ENCODE results near the gene NCKAP5.
"Not testable (repeated sequence)": the region's sequence is repeated elsewhere in the genome, so short reads cannot be mapped to it uniquely, and the experiment has no call there.

Gene NCKAP5

DNA sequence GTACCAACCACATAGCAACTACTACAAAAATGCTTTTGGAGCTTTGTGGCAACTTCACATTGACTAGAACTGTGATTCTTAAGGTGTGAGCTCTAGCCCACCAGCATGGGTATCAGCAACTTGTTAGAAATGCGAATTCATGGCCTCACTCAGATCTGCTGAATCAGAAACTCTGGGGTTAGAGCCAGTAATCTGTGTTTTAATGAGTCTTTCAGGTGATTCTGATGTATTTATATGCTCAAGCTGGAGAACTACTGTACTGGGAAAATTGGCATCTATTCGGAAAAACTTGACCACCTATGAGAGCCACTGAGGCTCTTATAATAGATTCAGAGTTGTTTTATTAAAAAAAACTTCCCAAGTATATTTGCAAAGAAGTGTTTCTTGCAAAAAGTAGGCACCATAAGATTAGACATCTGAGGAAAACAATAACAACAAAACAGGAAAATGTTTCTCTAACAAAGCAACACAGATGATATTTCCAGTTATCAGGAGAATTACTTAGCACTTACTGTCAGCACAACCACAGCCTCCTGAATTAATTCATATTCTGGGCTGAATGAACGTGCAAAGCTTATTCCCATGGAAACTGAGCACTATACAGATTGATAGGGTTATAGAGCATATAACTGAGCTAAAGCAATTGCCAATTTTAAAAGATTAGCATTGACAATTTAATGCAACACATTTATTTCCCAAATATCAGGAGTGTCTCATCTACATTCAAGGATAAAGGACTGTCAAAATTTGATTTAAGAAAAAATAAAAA lies 71.6 kb downstream of the NCKAP5 start:
- DNase-seq: no peak

DNA sequence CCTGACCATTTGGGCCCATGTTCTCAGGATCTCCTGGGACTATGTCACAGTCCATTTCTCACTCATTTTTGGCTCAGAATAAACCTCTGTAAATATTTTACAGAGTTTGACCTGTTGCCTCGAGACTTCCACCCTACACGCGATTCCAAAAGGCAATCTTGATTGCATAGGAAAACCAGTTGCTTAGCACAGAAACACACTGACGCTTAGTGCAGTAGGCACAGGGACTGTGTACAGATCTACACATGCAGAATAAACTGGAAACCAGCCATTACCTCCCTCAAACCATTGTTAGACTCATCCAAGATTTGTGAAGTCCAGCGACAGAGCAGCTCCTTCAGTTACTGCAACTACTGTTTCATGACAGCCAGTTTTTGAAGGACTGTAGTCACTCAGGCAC lies 73.0 kb downstream of the NCKAP5 start:
- no peak for DNase-seq

DNA sequence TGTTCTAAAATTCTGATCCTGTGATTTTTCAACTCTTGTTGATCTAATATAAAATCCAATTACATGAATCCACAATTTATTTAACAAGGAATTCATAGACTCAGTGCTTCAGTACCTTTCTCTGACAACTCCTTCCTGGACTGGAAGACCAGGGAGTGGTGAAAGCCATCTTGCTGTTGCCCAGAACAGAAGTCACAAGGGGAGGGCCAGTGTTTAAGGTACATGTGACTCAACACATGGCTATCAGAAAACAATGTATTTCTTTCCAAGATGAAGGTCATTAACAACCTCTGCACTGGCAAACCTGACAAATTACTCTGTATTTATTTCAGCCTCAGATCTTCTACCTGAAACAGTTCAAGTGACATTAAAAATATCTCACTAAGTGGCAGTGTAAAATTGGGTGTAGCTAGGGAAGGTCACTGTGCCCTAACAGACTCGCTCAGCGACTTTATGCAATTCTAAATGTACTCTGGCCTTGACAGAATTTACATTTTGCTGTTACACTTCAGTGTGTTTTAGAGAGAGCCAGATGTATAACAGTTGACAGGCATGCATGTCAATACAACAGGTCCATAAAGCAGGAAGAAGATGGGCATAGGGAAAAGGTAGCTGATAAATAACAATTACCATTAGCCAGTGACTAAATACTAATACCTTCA lies 75.4 kb downstream of the NCKAP5 start:
- no peak for DNase-seq

DNA sequence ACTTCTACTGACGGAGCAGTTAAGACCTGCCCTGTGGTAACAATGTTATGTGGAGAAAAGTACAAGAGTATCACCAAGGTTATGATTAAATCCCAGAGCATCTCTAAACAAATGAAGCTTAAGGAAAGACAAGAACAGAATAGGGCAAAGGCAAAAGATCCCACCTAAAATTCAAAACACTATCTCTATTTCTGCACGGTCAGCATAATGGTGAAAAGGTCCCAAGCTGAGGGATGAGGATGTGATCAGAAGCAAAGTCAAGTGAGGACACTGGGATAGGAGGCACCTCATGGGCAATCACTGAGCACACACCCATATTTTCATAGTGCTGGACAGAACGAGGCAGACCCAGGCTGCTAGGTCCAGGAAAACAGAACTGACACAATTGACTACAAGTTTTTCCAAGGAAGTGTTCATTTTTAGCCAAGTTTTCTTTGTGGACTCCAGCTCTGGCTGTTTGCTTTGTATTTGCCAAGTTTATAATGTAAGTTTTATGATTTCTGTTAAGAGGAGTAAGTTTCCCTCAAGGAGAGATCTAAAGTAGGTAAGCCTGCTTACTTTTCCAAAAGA lies 77.8 kb downstream of the NCKAP5 start:
- DNase-seq: no peak

DNA sequence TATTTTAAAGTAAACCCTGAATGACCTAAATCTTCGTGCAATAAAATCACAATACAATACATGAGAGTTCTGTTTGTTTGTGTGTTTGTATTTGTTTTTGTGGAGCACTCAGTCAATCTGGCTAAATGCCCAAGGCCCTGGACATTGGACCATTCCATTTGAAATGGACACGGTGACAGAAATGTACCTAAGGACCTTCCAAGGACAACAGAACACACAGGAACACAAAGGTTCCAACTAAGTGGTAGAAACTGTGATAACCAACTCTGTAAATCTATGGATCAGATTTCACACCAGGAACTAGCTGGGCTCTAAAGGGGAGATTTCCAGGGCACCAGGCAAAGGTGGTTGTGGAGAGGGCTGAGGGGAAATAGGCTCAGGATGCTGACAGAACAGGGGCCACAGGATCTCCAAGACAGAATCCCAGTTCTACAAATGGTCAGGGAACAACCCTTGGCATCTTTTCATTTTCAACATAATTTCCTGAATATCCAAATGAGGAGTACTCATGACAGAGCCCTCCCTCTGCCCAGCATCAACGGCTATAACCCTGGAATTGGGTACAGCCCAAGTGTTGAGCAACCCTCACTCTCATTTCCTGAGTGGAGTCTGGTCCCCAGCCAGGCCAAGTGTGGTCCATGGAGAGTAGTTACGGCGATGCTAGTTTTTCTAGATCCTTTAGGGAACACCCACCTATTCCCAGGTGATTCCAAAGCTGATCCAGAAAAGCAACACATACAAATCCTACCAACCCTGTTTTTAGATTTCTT lies 78.4 kb downstream of the NCKAP5 start:
- no peak for DNase-seq

DNA sequence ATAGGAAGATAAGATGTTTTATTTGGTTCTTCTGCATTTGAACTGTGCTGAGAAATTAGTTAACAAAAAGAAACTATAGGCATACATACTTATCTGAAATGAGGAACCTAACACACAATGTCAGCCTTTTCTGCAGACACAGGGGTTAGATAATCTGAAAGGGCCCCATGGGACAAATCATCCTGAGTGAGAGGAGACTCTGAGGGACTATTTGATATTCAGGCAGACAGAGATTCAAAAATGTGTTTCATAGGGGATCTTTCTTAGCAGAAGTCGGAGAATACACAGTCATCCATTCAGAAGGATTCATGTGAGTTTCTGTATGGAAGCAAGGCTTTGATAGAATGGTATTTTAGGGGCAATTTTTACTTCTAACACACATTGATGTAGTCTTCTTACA lies 79.1 kb downstream of the NCKAP5 start:
- DNase-seq: no peak

DNA sequence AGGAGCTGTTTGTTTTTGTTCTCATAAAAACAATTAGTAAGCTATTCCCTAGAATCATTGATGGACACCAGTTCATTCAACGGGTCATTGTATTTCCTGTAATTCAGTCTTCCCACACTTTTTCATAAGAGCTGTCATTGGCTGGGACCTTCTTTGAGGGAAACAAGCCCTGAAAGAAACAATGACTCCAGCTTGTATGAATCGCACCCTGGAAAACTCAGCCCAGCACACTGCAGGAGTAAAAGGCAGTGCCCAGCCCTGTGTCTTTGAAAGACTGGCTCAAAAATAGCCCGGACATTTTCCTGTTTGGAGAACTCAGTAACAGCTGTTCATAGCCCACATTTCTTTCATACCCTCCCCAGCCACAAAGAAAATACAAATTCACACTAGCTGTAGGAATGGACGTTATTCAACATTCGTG lies 81.5 kb downstream of the NCKAP5 start:
- no peak for DNase-seq

DNA sequence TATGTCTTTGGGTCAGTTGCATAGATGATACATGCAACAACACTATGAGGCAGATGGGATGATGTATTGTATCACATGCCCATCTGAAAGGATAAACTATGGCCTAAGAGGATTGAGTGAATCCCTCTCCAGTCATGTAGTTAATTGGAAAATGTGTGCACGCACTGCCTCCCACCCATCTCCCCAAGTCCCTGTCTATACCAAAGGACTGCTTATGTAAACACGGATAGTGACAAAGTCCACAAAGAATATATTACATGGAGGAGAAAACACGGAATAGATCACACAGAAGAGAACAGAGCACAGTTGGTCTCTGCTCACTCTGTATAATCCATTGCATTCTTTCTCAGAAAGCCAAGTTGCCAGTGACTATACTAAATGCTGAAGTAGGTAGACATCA lies 82.4 kb downstream of the NCKAP5 start:
- no peak for DNase-seq

DNA sequence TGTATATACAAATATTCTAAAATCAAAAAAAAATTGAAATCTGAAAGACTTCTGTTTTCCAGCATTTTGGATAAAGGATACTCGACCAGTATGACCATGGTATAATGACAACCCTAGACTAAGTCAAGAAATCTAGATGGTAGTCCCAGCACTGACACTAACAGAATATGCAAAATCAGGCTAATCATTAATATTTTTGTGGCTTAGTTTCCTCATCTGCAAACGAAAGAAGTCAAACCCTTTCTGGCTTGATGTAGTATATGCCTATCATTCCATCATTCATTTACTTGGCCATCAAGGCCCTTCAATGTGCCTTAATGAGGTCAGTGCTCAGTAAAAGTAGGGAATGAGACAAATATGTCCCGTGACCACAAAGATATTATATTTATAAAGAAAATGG lies 83.5 kb downstream of the NCKAP5 start:
- DNase-seq: no peak

DNA sequence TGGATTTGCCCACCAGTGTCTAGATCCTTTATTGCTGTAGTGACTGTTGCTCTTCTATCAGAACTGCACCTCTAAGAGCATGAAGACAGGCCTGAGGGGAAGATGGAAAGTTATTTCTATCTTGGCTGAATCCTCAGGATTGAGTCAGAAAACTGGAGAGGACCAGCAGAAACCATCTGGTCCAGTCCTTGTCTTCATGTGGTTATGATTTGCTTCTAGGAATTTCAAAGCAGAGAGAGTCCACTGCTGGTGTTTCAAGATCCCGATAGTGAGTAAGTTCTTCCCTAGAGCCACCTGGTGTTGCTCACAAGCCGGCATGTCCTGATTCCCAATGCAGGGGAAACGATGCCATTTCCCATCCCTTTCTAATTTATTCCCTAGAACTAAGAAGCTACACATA lies 84.2 kb downstream of the NCKAP5 start:
- no peak for DNase-seq

DNA sequence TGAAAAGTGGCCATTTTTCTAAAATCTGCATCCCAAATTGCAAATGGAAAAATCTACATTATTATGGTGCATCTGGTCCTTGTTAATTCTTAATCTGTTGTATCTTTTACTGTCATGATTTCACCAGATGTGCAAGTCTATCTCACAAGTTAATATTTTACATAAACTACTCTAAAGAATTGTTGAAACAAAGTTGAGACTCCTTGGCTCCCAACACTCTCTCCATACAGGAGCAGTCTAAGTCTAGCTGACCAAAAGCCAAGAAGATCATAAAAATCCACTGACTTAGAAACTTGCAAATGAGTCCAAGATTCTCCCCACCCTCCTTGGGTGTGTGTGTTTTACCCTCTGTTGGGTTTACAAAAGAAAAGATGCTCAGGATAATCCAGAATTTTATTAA lies 85.1 kb downstream of the NCKAP5 start:
- no peak for DNase-seq

DNA sequence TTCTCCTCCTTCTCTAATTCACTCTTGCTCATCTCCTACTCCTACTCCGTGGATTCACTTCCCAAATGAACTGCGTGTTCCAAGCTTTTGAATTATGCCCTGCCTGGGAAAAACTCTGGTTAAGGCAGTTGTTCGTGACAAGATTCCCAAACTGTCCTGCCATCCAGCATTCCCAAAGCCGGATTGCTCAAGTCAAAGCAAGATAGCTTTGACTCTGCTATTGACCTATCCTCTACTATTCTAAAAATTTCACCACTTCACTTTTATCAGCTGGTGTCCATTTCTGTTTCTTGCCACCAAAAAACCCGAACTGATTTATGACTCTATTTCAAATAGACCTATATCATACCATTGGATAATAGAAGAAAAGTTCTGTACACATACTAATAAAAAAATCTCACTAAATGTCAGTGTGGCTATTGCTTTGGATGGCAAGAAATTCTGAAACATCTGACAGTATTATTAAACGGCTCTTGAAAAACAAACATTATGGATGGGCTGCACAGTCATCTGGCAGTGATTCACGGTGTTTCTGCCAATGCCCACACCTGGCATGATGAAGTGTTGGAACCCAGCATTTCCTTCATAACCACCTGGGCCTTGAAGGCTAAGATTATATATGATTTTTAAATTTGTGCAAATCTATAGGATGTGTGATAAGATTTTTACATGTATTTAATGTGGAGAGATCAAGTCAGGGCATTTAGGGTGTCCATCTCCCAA lies 87.4 kb downstream of the NCKAP5 start:
- DNase-seq: no peak

DNA sequence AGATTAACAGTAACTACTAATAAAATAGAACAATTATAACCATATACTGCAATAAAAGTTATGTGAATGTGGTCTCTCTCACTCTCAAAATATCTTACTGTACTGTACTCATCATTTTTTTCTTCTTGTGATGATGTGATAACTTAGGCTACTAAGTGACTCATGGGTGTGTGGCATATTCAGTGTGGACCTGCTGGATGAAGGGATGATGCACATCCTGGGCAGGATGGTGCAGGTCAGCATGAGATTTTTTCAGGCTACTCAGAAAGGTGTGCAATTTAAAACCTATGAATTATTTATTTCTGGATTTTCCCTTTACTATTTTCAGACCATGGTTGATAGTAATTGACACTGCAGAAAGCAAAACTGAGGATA lies 90.7 kb downstream of the NCKAP5 start:
- no peak for DNase-seq

DNA sequence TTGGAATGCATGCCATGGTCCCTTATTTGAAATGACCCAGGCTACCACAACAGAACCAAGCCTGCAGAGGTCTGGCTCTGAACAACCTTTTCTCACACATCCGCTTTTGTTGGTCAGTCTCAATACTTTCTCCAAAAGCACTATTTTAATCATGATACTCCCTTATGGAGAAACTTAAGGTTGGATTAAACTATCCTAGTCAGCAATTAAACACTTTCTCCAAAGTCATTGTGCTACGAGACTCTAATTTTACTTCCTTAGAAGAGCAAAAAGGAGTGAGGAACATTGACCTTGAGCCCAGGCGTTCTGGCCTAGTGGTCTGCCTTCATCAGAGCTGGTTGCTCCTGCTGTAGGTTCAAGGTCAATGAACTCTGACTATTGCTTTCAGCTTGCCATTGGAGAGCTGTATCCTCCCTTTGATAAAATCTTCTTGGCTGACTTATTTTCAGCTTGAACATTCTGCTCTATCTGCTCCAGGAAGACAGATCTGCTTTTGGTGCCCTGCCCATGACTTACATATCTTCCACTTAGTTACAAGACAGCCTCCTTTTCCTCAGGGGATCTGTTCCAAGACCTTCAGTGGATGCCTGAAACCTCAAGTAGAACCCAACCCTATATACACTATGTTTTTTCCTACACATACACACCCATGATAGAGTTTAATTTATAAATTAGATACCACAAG lies 91.2 kb downstream of the NCKAP5 start:
- no peak for DNase-seq

DNA sequence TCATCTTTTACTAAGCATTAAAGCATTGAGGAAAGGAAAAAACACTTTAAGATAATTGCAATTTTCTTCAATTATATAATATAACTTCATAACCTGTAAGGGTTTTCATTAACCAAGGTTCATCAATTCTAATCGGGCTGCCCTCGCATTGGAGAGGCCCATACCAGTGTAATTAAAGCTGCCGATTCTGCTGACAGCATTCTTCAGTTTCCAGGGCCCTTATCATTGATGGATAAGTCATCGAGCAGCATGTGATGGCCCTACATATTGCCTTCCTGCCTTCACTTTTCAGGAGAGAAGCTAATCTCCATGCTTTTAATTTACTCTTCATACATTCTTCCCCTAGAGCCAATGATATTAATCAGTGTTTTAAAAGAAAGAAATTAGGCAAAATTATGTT lies 92.0 kb downstream of the NCKAP5 start:
- DNase-seq: no peak

DNA sequence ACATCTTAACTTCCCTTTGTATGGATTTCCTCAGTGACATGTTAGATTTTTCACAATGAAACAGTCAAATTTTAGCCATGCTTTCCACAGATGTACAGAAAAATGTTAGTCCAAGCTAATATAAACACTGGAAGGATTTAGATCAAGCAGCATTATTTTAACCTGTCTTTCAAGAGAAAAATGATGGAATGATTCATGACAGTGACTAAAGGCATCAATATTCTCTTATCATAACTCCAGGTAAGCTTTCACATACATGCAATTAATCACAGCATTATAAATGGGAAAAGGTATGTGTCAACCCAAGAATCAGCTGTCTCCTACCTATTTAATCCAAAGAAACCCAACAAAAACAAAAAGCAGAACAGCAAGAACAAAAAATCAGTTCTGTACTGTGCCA lies 92.7 kb downstream of the NCKAP5 start:
- DNase-seq: no peak

DNA sequence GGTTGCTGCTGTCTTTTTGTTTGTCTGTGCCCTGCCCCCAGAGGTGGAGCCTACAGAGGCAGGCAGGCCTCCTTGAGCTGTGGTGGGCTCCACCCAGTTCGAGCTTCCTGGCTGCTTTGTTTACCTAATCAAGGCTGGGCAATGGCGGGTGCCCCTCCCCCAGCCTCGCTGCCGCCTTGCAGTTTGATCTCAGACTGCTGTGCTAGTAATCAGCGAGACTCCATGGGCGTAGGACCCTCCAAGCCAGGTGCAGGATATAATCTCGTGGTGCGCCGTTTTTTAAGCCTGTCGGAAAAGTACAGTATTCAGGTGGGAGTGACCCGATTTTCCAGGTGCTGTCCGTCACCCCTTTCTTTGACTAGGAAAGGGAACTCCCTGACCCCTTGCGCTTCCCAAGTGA lies 97.8 kb downstream of the NCKAP5 start:
- not testable (repeated sequence) for DNase-seq

DNA sequence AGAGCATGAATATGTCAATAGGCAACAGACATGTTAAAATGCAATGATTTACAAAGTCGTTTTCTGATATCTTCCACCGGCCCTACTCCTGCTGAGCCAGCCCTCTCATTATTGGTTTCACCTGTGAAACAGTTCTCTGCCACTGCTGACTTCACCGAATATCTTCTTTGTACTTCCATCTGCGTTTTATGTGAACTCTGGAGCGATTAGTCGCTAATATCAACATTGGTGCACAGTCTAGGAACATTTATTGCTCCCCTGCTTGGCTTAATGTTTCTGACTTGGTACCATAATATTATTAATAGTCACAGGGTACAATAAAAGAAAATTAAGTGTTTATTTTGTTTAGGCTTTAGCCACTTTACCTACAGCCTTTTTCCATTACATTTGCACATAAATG lies 105.5 kb downstream of the NCKAP5 start:
- no peak for DNase-seq

DNA sequence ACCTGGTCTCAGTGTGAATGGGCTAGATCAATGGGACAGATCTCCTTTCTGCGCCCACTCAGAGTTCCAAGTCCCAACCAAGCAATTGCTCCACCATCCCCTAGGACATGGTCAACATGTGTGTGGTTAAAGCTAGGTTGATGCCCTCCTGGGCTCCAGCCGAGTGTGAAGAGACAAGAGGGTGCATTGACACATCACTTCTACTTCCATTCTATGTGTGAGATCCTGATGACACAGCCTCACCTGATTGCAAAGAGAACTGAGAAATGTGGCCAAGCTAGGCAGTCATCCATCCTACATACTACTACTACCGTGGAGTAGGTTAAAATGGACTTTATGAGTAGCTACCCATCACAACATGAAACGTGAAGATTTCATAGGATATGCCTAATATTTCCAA lies 106.8 kb downstream of the NCKAP5 start:
- no peak for DNase-seq

DNA sequence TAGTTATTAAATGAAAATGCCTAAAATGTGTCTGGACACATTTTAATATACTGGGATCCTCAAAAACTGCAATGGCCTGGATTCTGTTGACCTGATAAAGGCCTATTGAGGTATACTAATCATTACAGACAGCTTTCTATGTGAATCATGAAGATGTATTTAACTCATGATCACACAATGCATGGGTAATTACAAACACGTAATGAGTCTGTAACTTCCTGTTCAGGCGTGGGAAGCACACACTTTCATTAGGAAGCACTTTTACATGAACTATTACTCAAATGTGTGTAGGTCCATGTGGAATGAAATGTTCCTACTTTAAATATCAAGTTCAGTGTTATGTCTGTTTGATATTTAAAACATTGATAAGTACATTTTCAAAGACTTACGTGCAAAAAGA lies 108.7 kb downstream of the NCKAP5 start:
- DNase-seq: no peak

DNA sequence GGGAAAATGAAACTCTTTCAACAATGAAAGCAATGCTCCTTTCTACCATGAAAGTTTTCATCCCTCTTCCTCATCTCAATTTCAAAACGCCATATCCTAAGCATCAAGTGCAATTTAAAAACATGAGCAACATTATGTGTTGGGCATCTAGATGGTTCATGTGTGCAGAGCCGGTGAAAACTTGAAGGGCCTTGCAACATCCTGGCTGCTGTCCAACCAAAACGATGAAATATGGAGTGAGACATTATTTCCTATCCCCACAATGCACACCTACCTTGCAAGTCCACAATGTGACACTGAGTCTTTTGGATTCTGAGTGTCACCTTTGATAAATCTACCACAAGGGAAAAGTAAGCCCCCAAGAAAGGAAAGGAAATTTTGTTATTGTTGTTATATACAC lies 110.0 kb downstream of the NCKAP5 start:
- no peak for DNase-seq

DNA sequence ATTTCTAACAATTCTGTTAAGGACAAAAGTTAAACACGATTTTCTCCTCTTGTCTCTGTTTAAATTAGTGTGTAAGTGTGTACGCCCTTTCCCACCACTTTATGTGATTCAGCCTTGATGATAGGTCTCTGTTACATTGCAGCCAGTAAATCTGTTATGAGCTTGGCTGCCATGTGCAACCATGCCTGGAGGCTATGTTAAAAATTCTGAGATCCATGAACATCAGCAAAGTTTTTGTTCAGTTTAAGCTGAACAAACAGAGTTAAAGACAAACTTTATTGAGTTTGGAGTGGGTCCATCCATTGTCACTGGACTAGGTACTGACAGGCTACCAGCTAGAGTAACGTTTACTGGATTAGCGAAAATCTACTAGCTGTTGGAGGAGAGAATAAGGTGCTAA lies 110.4 kb downstream of the NCKAP5 start:
- no peak for DNase-seq
